KOPT-K1 (cell line): ENCODE measurements around the gene ADGRB3.
"Not testable (repeated sequence)": the region's sequence is repeated elsewhere in the genome, so short reads cannot be mapped to it uniquely, and the experiment has no call there.

Experiments
- H3K27ac ChIP-seq: fragments of 200-600 bp; sonication (generic); 2 replicates; pipeline ENCODE4 v1.5.1; 2016; ENCODE audit warnings: antibody characterized with exemption, mild to moderate bottlenecking, low read depth, low read length; ENCODE audit not compliant: poor library complexity, severe bottlenecking
- H3K36me3 ChIP-seq: fragments of 200-600 bp; sonication (generic); 2 replicates; pipeline ENCODE4 v1.5.1; 2017; ENCODE audit warnings: antibody characterized with exemption, mild to moderate bottlenecking, low read length, moderate library complexity; ENCODE audit not compliant: insufficient read depth
- H3K9me3 ChIP-seq: fragments of 200-600 bp; sonication (generic); 2 replicates; pipeline ENCODE4 v1.5.1; 2017; ENCODE audit warnings: antibody characterized with exemption, low read length, mild to moderate bottlenecking; ENCODE audit not compliant: insufficient read depth, poor library complexity, severe bottlenecking

The ADGRB3 gene

DNA sequence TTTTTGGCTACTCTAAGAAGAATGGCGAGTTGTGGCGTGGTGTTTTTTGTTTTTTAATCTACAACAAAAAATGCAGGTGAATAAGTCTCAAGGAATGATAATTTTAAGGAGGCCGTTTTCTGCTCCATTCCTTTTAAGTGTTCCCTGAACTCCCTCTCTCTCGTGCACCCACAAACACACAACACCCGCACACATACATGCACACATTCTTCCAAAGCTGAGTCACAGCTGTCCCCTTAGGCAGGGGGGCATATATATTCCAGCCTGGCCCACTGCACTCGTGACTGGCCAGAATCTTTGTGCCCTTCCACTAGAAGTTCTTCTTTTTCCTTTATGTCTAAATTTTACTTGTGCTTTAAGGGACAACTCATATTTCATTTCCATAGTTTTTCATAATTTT, 756.0 kb downstream of the ADGRB3 start:
- Histone ChIP-seq H3K27ac (no peak overlapping the region), H3K36me3 (no peaks in the 10 kb centered on the region), H3K9me3 (no peaks in the 10 kb centered on the region)

DNA sequence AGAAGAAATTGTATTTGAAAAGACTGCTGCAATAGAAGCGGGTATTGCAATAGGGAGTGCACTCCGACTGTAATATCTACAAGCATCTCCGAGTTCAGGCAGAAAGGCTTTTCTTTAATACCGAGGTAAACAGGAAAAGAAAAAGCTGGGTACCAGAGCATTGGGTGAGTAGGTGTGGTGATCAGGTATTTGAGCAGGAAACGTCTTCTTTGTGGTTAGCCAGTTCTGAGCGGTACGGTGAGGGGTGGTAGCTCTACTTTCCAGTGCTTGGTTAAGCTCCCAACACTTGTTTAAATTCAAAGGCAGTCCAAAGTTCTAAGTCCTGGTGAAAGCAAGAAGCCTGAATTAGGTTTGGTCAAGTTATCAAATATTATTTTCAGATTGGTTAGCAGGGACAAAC, 757.7 kb downstream of the ADGRB3 start:
- H3K36me3 ChIP-seq = no peaks in the 10 kb centered on the region
- H3K9me3 ChIP-seq = no peaks in the 10 kb centered on the region
- H3K27ac ChIP-seq = no peak overlapping the region

DNA sequence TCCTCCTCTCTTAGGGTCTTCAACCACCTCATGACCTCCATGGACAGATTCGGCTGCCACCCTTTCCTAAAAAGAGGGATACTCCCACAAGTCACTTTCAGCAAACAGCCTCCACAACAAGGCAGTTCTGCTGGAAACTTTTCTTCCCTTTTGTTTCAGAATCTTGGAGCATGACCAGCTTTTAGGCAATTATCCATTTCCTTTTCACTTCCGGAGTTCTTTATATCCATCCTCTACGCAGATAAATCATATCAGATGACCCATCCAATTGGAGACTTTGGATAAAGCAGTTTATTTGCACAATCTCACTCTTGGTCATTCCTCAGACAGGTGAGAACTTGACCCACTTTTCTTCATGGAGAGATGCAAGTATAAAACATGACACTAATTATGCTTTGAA, 763.2 kb downstream of the ADGRB3 start:
- Histone ChIP-seq H3K36me3 (no peaks in the 10 kb centered on the region), H3K9me3 (no peaks in the 10 kb centered on the region), H3K27ac (no peak overlapping the region)

DNA sequence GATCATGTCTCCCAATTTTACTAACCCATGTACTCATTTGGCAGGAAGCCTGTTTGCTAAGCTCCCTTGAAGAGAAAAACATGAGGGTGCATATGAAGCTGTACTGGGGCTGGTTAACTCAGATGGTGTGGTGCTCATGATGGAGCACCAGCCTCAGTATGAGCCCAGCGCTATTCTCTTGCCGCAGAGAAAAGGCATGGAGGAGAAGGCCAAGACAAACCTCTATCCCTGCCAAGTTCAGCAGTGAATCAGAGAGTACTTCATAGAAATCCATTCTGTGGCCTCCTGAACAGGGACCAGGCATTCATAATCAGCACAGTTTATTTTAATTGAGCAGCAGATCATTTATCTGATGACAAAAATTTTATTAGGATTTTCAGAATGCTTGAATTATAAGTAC, 763.6 kb downstream of the ADGRB3 start:
- no peaks in the 10 kb centered on the region for H3K36me3 ChIP-seq
- H3K27ac ChIP-seq = no peak overlapping the region
- H3K9me3 ChIP-seq = no peaks in the 10 kb centered on the region

DNA sequence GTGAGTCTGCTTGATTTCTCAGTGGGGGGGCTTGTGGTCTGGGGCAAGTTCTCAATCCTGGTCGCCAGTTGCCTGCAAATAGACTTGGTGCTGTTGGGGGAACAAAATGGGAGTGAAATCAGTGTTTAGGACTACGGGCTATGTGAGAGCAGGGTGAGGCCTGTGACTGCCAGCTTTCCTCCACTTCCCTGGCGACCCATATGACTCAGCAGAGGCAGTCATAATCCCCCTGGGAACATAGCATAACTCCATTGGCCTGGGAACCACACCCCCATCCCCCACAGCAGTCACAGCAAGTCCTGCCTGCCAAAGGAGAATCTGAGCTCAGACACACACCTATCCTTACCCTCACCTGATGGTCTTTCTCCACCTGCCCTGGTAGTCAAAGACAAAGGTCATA, 773.8 kb downstream of the ADGRB3 start:
- Histone ChIP-seq H3K27ac (no peak overlapping the region), H3K36me3 (no peaks in the 10 kb centered on the region), H3K9me3 (no peaks in the 10 kb centered on the region)

DNA sequence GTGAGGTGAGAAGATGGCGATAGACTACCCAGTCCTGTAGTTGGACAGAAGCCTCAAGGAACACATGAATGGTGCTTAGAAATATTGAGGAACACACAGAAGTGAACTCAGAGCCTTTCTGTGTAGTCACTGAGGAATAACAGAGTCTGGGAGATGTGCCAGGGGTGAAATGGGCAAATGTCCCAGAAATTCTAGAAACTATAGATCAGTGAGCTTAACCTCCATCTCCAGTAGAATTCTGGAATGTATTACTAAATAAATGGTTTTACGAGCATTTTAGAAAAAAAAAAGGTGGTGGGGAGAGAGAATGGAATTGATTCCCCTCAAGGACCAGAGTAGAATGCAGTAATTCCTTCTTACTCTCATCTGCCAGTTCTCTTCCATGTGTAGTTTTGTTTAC, 781.7 kb downstream of the ADGRB3 start:
- Histone ChIP-seq H3K27ac (no peak overlapping the region), H3K9me3 (no peaks in the 10 kb centered on the region), H3K36me3 (no peaks in the 10 kb centered on the region)

DNA sequence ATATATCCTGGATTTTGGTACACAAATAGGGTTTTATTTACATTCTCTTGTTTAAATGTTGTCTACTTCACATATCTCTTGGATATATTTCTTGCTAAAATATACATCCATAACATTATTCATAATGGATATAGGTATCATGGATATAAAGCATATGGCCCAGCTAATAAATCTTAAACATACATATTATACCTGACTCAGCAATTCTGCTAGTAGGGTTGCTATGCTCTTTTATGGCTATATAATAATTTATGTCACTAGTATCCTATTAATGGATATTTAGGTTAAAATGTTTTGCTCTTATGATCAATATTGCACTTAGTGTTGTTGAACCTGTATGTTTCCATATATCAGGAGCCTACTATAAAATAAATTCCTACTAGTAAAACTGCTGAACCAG, 786.2 kb downstream of the ADGRB3 start:
- no peak overlapping the region for H3K27ac ChIP-seq
- H3K9me3 ChIP-seq = no peaks in the 10 kb centered on the region
- H3K36me3 ChIP-seq = no peaks in the 10 kb centered on the region

DNA sequence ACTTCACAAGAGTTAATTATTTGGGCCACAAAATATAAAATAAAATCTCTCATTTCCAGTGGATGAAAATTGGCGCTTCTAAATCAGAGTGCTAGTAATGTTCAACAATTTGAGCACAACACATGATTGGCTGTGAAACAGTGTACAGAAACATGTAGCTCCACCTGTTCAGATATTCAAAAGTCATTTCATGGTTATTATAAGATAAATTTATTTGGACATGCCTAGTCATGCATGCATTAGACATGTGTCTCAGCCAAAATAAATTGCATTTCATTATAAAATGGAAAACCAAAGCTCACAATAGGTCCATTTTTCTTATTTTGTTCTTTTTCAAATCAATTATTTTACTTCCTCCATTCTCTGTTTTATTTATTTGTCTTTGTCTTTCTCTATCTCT, 786.9 kb downstream of the ADGRB3 start:
- Histone ChIP-seq H3K36me3 (no peaks in the 10 kb centered on the region), H3K27ac (no peak overlapping the region), H3K9me3 (no peaks in the 10 kb centered on the region)

DNA sequence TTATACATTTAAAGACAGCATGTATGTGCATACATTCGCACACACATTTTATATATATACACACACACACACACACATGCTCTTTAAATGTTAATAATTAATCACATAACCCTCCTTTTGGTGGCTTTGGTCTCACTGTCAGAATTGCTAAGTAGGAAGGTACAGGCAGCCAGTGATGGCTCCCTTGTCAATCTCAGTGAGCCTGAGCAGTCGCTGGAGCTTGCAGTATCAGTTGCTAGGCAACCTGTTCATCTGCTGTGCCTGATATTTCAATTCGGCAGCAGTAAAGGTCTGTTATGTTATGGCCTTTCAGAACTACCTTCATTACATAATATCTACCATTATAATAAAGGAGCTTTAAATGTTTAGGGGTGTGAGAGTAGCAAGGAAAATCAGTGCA, 787.4 kb downstream of the ADGRB3 start:
- Histone ChIP-seq H3K27ac (no peak overlapping the region), H3K36me3 (no peaks in the 10 kb centered on the region), H3K9me3 (no peaks in the 10 kb centered on the region)

DNA sequence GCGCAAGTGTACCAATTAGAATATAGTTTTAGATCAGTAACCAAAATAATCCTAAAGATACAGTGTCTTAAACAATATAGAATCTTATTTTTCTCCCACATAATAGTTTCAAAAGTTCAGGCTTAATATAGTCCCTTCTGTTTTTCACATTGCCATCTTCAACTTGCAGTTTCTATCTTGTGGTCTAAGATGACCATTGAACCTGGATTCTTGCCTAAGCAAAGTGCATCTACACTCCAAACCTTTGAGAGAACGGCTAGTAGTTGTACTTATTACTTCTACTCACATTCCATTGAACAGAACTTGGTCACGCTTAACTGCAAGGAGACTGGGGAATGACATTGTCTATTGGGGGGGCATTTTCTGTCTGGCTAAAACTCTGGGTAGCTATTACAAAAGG, 788.7 kb downstream of the ADGRB3 start:
- Histone ChIP-seq H3K36me3 (no peaks in the 10 kb centered on the region), H3K9me3 (no peaks in the 10 kb centered on the region), H3K27ac (no peak overlapping the region)

DNA sequence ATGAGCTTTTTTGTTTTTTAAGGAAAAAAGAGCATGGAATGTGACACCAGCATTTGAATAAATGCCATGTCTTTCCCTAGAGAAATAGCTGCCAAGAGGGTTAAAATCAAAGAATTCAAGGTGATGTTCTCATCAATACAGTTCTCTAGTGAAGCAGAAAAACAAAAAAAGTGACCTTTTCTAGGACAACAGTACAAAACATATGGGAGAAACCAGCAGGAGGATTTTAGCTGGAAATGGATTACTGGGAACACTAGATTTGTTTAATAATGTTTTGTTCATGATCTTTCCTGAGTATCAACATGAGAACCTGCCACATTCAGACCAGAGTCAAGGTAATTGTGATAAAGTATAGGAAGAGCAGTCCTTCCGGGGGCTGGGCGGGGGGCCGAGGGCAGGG, 789.5 kb downstream of the ADGRB3 start:
- Histone ChIP-seq H3K27ac (no peak overlapping the region), H3K9me3 (no peaks in the 10 kb centered on the region), H3K36me3 (no peaks in the 10 kb centered on the region)

DNA sequence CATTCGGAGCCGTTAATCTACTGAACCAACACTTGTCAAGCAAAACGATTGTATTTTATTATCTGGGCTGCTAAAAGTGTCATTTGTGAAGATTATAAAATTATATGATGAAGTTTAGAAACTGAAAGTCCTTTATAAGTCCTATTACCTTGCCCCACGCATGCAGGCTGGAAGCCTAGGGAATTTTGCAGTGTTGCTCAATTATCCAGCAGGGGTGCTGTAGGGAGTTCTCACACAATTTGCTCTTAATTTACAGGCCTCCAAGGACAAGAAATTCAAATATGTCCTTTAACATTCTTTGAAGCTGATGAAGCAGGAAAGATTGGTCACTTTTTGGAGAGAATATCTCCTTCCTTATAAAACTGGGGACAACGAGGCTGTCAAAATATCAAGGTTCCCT, 792.8 kb downstream of the ADGRB3 start:
- Histone ChIP-seq H3K27ac (no peak overlapping the region), H3K9me3 (no peaks in the 10 kb centered on the region), H3K36me3 (no peaks in the 10 kb centered on the region)

DNA sequence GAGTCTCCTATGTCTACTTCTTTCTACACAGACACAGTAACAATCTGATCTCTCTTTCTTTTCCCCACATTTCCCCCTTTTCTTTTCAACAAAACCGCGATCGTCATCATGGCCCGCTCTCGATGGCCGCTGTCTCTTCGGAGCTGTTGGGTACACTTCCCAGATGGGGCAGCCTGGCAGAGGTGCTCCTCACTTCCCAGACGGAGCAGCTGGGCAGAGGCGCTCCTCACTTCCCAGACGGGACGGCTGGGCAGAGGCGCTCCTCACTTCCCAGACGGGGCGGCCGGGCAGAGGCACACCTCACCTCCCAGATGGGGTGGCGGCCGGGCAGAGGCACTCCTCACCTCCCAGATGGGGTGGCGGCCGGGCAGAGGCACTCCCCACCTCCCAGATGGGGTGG, 797.1 kb downstream of the ADGRB3 start:
- not testable (repeated sequence) for H3K27ac ChIP-seq, H3K9me3 ChIP-seq, H3K36me3 ChIP-seq

DNA sequence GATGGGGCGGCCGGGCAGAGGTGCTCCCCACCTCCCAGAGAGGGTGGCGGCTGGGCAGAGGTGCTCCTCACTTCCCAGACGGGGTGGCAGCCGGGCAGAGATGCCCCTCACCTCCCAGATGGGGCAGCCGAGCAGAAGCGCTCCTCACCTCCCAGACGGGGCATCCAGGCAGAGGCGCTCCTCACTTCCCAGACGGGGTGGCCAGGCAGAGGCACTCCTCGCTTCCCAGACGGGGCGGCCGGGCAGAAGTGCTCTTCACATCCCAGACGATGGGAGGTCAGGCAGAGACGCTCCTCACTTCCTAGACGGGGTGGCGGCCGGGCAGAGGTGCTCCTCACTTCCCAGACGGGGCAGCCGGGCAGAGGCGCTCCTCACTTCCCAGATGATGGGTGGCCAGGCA, 798.0 kb downstream of the ADGRB3 start:
- H3K27ac ChIP-seq, H3K9me3 ChIP-seq, H3K36me3 ChIP-seq: not testable (repeated sequence)

DNA sequence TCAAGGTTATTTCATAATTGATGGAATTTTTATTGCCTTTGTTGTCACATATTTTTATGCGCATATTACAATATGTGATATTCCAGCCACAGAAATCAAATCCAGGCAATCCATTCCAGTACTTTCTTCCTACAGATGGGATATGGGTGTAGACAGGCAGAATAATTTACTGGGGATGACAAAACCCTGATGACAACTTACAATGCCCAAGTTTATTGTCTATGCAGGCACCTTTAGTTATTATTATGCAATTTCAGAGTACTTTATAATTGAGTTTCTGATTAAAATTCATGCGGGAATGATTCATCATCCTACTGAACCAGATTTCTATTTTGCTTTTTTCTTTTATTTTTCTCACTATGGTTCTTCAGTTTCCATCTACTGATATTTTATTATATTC, 803.0 kb downstream of the ADGRB3 start:
- H3K9me3 ChIP-seq = no peaks in the 10 kb centered on the region
- H3K36me3 ChIP-seq = no peaks in the 10 kb centered on the region
- H3K27ac ChIP-seq = no peak overlapping the region
